GM18861 (cell line): Measurements from ENCODE around the gene TRIM54.

Experiments used
- ATAC-seq: cut with Tn5 transposase; IDR thresholded peaks from one replicate; pipeline ENCODE4 v1.9.1; 2021; ENCODE audit not compliant: unreplicated experiment

The TRIM54 gene, protein sequence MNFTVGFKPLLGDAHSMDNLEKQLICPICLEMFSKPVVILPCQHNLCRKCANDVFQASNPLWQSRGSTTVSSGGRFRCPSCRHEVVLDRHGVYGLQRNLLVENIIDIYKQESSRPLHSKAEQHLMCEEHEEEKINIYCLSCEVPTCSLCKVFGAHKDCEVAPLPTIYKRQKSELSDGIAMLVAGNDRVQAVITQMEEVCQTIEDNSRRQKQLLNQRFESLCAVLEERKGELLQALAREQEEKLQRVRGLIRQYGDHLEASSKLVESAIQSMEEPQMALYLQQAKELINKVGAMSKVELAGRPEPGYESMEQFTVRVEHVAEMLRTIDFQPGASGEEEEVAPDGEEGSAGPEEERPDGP

DNA sequence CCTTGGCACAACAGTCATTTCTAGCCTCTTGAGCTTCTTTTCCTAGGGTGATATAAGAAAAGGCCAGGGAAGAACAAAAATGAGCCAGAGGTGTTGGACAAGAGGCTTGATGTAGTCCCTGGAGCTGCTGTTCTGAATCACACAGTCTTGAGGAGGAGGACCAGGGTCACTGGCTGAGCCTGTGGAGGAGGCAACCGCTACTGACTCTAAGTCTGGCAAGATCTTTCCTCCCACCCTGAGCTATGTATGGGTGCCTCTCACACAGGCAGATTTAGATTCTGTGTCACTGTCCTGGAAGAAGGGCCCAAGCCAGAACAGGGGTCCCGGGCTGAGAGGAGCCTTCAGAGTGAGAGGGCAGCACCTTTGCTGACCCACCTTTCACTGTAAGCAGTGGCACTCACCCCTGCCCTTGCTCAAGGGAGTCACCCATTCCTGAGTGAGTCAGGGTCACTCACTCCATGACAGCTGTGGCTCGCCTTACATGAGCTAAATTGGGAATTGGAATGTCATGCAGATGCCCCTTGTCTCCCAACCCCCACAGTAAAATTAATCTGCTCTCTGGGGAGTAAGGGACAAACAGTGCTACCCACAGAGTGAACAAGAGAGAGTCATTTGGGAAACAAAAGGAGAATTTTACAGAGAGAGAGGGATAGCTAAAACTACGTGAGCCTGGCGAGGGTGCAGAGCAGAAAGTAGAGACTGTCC, at the start of gene TRIM54:
TSS of gene TRIM54 (plus strand) at position 575 of the 705 bp plus-strand sequence. CDS start 303 bp downstream, outside the sequence.
- no peak for ATAC-seq

DNA sequence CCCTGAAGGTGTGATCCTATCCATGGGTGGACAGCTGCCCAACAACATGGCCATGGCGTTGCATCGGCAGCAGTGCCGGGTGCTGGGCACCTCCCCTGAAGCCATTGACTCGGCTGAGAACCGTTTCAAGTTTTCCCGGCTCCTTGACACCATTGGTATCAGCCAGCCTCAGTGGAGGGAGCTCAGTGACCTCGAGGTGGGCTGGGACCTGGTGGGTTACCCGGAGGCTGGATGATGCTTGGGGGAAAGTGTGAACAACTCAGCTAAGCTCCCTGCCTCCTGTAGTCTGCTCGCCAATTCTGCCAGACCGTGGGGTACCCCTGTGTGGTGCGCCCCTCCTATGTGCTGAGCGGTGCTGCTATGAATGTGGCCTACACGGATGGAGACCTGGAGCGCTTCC, 48.9 kb upstream of the TRIM54 start:
- ATAC-seq, result no peak

DNA sequence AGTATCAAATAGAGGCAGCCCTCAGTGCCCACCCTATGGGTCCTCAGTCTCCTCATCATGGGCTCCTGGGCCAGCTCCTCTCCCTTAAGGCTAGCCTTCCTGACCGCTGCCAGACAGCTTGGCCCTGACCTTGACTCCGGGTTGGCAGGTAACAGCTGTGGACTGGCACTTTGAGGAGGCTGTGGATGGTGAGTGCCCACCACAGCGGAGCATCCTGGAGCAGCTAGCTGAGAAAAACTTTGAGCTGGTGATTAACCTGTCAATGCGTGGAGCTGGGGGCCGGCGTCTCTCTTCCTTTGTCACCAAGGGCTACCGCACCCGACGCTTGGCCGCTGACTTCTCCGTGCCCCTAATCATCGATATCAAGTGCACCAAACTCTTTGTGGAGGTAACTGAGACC, 46.1 kb upstream of the TRIM54 start:
- no peak for ATAC-seq

DNA sequence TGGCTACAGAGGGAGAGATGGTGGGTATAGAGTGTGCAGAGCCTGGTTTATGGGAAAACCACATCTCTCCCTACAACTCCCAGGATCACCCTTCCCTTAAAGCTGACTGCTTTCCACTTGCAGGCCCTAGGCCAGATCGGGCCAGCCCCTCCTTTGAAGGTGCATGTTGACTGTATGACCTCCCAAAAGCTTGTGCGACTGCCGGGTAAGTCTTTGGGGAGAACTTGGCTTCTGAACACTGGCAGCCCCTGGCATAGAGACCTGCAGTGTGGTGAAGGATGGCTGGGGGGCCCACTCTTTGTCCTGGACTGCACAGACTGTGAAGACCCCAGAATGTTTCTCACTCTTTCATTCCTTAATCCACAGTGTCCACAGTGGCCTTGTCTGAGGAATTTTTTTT, 45.6 kb upstream of the TRIM54 start:
- ATAC-seq, result no peak

DNA sequence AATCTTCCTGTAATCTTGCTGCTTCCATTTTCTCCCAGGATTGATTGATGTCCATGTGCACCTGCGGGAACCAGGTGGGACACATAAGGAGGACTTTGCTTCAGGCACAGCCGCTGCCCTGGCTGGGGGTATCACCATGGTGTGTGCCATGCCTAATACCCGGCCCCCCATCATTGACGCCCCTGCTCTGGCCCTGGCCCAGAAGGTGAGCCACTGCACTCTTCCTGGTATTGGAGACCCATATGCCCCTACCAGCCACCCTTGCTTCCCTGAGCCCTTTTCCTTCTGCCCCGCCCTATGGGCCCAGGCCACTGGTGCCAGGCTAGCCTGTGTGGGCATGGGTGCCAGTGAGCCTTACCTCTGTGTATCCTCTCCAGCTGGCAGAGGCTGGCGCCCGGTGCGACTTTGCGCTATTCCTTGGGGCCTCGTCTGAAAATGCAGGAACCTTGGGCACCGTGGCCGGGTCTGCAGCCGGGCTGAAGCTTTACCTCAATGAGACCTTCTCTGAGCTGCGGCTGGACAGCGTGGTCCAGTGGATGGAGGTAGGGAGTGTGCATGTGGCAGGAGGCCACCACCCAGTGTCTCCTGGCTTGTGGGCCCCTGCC, 44.8 kb upstream of the TRIM54 start:
- no peak for ATAC-seq

- ATAC-seq, result no peak
Observed at GRCh38 chr2:27238976-27239375, 43.3 kb upstream of the TRIM54 start.

DNA sequence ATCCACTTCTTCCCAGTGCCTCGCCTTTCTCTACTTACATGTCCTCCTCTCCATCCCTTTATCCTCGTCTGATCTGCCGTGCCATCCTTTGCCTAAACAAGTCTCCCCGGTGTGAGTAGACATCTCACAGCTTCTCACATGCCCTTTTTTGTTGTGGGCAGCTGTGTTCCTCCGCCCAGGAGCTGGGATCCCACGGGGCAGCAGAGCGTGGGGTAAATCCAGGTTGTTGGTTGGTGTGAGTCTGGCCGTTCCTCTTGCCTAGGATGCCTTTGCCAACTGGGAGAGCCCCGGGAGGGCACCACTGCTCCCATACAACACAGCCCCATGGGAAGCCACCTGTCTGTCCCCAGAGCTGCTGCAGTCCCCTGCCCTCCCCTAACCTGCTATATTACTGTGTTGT, 41.8 kb upstream of the TRIM54 start:
- no peak for ATAC-seq

DNA sequence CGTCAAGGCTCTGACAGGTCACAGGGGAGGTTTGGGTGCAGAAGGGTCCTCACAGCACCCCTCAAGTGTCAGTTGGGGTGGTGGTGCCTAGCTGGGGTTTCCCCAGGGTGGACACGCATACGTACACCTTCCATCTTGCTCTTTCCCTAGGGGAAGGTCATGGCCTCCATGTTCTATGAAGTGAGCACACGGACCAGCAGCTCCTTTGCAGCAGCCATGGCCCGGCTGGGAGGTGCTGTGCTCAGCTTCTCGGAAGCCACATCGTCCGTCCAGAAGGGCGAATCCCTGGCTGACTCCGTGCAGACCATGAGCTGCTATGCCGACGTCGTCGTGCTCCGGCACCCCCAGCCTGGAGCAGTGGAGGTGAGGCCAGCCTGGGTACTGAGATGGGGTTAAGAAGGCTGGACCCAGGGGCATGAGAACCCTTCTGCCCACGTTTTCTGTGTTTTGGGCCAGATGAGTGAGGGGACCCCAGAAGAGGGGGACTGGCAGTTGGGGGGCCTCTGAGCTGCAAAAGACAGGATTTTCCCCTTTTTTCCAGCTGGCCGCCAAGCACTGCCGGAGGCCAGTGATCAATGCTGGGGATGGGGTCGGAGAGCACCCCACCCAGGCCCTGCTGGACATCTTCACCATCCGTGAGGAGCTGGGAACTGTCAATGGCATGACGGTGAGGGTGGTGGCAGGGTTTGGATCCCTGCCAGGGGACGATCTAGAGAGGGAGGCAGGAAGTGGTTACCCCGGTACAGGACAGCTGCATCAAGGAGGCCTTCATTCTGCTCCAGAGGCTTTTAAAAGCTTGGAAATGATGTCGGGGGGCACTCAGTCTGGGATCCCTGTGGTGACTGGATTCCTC, 40.2 kb upstream of the TRIM54 start:
- no peak for ATAC-seq

GRCh38 chr2:27242614-27242951, 39.6 kb upstream of the TRIM54 start:
- no peak for ATAC-seq

GRCh38 chr2:27243391-27244130, 38.7 kb upstream of the TRIM54 start:
- ATAC-seq, result no peak

DNA sequence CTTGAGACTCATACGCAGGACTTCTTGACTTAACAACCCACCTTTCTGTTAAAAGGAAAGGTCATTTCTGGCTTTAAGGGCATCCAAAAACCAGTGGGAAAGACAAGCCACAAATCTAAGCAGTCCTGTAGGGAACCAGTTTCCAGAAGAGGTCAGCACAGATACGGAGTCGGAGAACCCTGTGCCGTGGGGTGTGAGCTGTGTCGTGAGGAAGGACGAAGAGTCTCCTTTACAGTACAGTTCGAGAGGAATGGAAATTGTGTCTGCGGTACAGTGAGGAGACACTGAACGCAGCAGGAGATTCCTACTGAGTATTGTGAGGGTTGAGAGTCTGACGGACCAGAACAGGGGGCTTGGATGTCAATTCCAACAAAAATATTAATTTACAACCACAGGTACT, 37.1 kb upstream of the TRIM54 start:
- ATAC-seq, result no peak

- no peak for ATAC-seq
Observed at GRCh38 chr2:27245626-27246025, 36.6 kb upstream of the TRIM54 start.

DNA sequence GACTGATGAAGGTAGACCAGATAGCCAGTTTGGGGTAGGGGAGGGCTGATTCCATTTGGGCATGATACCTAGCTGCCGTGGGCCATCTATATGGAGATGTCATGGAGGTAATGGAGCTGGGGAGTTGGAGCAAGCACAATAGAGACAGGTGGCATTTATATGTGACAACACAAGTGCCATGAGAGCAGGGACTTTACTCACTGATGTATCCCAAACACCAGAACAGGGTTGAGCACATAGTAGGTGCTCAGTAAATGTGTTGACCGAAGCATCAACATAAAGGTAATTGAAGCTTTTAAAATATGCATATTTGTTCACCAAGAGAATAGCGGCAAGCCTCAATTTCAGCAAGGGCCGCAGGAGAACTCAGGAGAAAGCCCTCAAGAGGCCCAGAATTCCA, 34.3 kb upstream of the TRIM54 start:
- ATAC-seq, result no peak

- ATAC-seq, result no peak
Observed at GRCh38 chr2:27249159-27249890, 32.9 kb upstream of the TRIM54 start.

- ATAC-seq, result no peak
Observed at GRCh38 chr2:27249891-27250651, 32.2 kb upstream of the TRIM54 start.

- no peak for ATAC-seq
Observed at GRCh38 chr2:27250652-27251379, 31.4 kb upstream of the TRIM54 start.

- no peak for ATAC-seq
Observed at GRCh38 chr2:27251766-27252165, 30.5 kb upstream of the TRIM54 start.

DNA sequence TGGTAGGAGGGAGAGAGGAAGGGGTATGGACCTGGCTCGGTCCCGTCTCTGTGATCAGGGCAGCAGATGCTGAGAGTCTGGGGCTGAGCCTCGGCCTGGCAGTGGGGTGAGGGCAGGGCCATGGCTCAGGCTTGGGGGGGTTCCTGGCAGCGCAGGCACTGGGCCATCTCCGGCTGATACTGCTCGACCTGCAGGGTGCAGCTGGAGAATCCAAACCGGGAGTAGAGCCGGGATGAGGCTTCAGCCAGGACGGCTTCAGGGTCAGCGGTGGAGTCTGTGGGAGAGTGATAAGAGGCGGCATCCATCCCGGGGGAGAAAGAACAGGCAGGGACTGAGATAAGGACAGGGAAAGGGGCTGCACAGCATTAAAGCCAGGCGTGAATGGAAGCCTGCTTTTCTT, 27.0 kb upstream of the TRIM54 start:
- ATAC-seq, result no peak

GRCh38 chr2:27255660-27256059, 26.6 kb upstream of the TRIM54 start:
- ATAC-seq, result no peak
